Colonic mucosa (tissue), 4 donors: ENCODE measurements around the gene GSE1. TPM values are rescaled to one million over a fixed set of nuclear protein-coding genes. Genes with fewer than 3 reads are reported as not detected.

ENCODE experiments used
- DNase-seq: peaks from one replicate; pipeline ENCODE4 v3.0.0-alpha.2; 2020
- H3K27ac ChIP-seq: fragments of 200-600 bp; one replicate; pipeline ENCODE4 v1.8.0; 2021
- H3K27me3 ChIP-seq: fragments of 200-600 bp; one replicate; pipeline ENCODE4 v1.8.0; 2021
- H3K36me3 ChIP-seq: fragments of 200-600 bp; one replicate; pipeline ENCODE4 v1.8.0; 2021
- H3K4me1 ChIP-seq: fragments of 200-600 bp; one replicate; pipeline ENCODE4 v1.8.0; 2021; ENCODE audit warnings: mild to moderate bottlenecking
- H3K4me3 ChIP-seq: fragments of 200-600 bp; one replicate; pipeline ENCODE4 v1.8.0; 2021
- H3K9ac ChIP-seq, 2 donors: one replicate each; pipeline ENCODE4 v1.7.0; 2013; ENCODE audit warnings: control low read depth in 2 of 2, low read depth in 2 of 2, low read length in 2 of 2
- H3K9me3 ChIP-seq: fragments of 200-600 bp; one replicate; pipeline ENCODE4 v1.8.0; 2021
- intact Hi-C: fragments of 100-400 bp; cut with DNase I; formaldehyde crosslinking; loops from one replicate; pipeline ENCODE4 v1.14.1; 2022
- total RNA-seq, 2 donors: library from RNA; stranded (reverse); fragmentation: NEBNext Ultra II Directional in 1 of 2; extraction: Animal tissue kit (Norgen Biotek cat#: 25700) in 1 of 2; gene quantifications; one replicate each; pipeline ENCODE4 v1.2.1, GENCODE V29; 2021
- TF ChIP-seq, protein P1 (sequence below): fragments of 200-600 bp; IDR thresholded peaks from one replicate; pipeline ENCODE4 v1.8.0; 2022; ENCODE audit warnings: antibody characterized with exemption, mild to moderate bottlenecking
- donor health status: healthy.
- donor health status: DM: no; HTN: no; CAD: no.
- donor health status: DM: no; HTN: no; CAD: no.

GSE1 gene
- total RNA-seq, 2 donors from 2014 or later: 79.2 to 103 TPM

DNA sequence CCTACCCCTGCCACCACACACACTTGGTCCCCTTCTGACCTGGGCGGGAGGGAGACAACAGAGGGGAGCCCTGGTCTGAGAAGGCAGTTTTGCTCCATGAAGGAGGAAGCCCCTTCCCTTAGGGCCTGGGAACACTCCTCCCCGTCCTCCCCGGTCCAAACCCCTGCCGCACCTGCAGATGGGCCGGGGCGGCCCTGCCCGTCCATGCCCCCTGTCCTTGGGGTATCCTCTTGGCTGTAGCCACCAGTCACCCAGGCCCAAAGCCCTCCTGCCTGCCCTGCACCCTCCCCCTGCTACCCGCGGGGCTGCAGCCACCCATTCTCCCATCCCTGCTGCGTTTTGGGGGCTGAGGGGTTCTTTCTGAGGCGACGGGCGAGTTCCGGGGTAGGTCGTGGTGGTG is 33.9 kb downstream of the GSE1 start:
- Histone ChIP-seq H3K36me3 (no peaks in the 10 kb centered on the region), H3K4me3 (no peak overlapping the region), H3K9ac (no peak overlapping the region), H3K4me1 (peaks cover 27% of the 10 kb centered on the region), H3K27ac (no peak overlapping the region), H3K27me3 (no peaks in the 10 kb centered on the region), H3K9me3 (no peaks in the 10 kb centered on the region)
- no peak for DNase-seq
- intact Hi-C loops: no loop called here
- TF ChIP-seq, protein P1, sequence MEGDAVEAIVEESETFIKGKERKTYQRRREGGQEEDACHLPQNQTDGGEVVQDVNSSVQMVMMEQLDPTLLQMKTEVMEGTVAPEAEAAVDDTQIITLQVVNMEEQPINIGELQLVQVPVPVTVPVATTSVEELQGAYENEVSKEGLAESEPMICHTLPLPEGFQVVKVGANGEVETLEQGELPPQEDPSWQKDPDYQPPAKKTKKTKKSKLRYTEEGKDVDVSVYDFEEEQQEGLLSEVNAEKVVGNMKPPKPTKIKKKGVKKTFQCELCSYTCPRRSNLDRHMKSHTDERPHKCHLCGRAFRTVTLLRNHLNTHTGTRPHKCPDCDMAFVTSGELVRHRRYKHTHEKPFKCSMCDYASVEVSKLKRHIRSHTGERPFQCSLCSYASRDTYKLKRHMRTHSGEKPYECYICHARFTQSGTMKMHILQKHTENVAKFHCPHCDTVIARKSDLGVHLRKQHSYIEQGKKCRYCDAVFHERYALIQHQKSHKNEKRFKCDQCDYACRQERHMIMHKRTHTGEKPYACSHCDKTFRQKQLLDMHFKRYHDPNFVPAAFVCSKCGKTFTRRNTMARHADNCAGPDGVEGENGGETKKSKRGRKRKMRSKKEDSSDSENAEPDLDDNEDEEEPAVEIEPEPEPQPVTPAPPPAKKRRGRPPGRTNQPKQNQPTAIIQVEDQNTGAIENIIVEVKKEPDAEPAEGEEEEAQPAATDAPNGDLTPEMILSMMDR: no peak

DNA sequence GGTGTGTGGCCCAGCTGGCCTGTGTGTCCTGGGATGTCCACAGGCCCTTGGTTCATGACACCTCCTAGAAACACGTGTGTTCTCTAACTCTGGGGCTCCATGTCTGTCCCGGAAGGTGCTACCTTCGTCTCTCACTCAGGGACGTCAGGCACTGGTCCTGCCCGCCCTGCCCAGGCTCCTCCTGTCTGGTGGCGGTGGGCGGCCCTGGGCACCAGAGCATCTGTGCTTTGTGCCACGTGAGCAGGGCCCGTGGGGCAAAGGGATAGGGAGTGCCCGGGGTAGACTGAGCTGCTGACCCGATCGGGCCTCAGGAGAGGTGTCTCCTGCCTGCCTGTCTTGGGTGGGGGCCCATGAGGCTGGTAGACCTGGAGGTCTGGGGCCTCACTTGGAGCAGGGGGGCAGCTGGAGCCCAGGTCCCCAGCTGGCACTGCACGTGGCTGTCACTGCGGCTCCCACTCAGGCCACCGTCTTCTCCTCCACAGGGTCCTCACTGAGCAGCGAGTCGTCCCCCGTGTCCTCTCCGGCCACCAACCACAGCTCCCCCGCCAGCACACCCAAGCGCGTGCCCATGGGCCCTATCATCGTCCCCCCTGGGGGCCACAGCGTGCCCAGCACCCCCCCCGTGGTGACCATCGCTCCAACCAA is 35.1 kb downstream of the GSE1 start:
- no peaks in the 10 kb centered on the region for H3K9me3 ChIP-seq
- peaks cover 21% of the 10 kb centered on the region for H3K4me1 ChIP-seq
- H3K27ac ChIP-seq: no peak overlapping the region
- intact Hi-C loops: no loop called here
- H3K27me3 ChIP-seq: no peaks in the 10 kb centered on the region
- H3K36me3 ChIP-seq: no peaks in the 10 kb centered on the region
- no peak overlapping the region for H3K9ac ChIP-seq
- no peak overlapping the region for H3K4me3 ChIP-seq
- TF ChIP-seq, protein P1: no peak
- no peak for DNase-seq

DNA sequence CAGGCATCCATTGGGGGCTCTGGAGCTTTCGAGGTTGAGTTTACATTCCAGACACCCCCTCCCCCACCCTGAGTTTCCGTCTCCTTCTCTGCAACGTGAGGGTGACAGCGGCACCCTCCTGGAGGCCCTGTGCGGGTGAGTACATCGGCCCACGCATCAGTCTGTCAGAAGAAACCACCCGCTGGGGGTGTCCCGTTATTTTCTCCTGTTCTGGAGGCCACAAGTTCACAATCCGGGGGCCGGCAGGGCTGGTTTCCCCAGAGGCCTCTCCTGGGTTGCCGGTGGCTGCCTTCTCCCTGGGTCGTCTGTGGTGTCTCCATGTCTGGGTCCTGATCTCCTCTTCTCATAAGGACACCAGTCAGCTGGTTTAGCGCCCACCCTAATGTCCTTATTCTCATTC is 35.7 kb downstream of the GSE1 start:
- Histone ChIP-seq H3K36me3 (no peaks in the 10 kb centered on the region), H3K9ac (no peak overlapping the region), H3K27me3 (no peaks in the 10 kb centered on the region), H3K4me1 (peaks cover 17% of the 10 kb centered on the region), H3K27ac (no peak overlapping the region), H3K4me3 (no peak overlapping the region), H3K9me3 (no peaks in the 10 kb centered on the region)
- intact Hi-C loops: no loop called here
- TF ChIP-seq, protein P1: no peak
- DNase-seq: no peak

DNA sequence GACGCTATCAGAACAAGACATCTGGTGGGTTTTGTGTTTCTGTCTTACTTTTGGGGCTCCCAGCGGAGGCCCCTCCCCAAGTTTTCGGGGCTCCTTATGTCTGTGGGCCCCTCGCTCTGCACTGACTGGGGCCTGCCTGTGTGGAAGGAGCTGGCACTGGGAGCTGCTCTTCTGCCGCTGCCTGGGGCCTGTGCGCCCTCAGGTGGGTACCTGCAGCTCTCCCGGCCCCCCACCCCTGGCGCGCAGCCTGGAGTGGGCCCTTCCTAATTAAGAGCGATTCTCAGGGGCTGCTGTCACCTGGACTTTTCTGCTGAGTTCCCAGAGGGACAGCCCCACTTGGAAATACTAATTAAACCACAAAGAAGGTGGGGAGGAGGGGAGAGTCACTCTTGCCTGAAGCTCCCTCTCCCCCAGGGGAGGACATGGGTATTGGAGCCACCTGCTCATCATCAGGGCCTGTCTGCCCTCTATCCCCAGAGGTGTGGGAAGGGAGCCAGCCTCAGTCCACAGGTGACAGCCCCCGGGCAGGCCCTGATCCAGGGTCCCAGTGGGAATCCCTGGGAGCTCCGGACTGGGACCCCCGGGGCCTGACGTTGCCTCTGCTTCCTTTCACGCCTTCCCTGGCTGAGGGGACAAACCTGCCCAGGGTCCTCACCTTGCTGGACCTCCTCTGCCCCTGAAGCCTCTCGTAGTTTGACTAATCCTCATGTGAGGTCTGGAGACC is 36.5 kb downstream of the GSE1 start:
- intact Hi-C loops: no loop called here
- Histone ChIP-seq H3K27me3 (no peaks in the 10 kb centered on the region), H3K4me1 (peaks cover 10% of the 10 kb centered on the region), H3K36me3 (no peaks in the 10 kb centered on the region), H3K4me3 (no peak overlapping the region), H3K9ac (no peak overlapping the region), H3K27ac (no peak overlapping the region), H3K9me3 (no peaks in the 10 kb centered on the region)
- DNase-seq: no peak
- TF ChIP-seq, protein P1: no peak

DNA sequence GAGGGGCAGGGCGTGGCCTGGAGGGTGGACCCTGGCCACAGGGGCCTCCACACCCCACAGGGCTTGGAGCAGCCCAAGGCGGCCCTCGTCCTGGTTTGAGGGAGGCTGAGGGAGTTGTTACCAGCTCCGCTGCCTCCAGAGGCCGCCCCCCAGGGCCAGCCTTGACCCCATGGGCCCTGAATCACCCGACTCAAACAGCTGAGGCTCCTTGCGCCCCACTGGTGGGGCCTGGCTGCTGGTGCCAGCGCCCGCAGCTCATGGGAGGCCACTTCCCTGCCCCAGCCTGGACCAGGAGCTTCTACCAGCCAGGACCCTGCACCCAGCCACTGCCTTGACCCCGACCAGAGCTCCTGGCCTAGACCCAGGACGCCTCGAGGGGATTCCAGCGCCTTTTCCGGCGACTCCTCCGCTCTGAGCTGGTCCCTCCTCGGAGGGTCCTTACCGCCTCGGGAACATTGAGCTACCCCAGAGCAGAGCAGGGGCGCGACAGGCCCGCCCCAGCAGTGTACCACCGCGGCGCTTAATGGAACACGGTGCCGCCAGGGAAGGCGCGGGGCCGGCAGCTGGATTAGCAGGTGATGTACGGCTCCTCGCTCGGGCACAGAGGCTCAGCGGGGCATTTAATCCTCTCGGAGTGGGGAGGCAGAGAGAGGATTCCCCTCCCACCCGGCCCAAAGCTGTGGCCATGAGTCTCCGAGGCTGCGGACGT is 37.2 kb downstream of the GSE1 start:
- Histone ChIP-seq H3K9me3 (no peaks in the 10 kb centered on the region), H3K9ac (no peak overlapping the region), H3K4me3 (no peak overlapping the region), H3K27ac (no peak overlapping the region), H3K27me3 (no peaks in the 10 kb centered on the region), H3K4me1 (peaks cover 6% of the 10 kb centered on the region), H3K36me3 (peaks cover 3% of the 10 kb centered on the region)
- DNase-seq: no peak
- intact Hi-C loops: no loop called here
- TF ChIP-seq, protein P1: no peak
